Upper lobe of left lung (tissue), 6 donors: ENCODE measurements around the gene ARHGEF40. TPM values are rescaled to one million over a fixed set of nuclear protein-coding genes. Genes with fewer than 3 reads are reported as not detected.

Source experiments
- ATAC-seq, 2 donors: fragments of 200-7000 bp; cut with Tn5 transposase; one replicate each; pipeline ENCODE4 v1.9.1; 2022; ENCODE audit warnings: mild to moderate bottlenecking in 2 of 2, moderate library complexity in 2 of 2; ENCODE audit not compliant: low FRiP score in 2 of 2
- DNase-seq, 2 donors: peaks; one replicate each; pipeline ENCODE4 v3.0.0-alpha.2; 2019 to 2020
- H3K27ac ChIP-seq, 4 donors: fragments of 200-600 bp; sonication (generic); one replicate each; pipeline ENCODE4 v1.5.1; 2016 to 2019
- H3K27me3 ChIP-seq, 4 donors: fragments of 200-600 bp; sonication (generic); one replicate each; pipeline ENCODE4 v1.5.1; 2017 to 2019
- H3K36me3 ChIP-seq, 4 donors: fragments of 200-600 bp; sonication (generic); one replicate each; pipeline ENCODE4 v1.5.1; 2016 to 2019
- H3K4me1 ChIP-seq, 4 donors: fragments of 200-600 bp; sonication (generic); one replicate each; pipeline ENCODE4 v1.5.1; 2018 to 2019
- H3K4me3 ChIP-seq, 4 donors: fragments of 200-600 bp; sonication (generic); one replicate each; pipeline ENCODE4 v1.5.1; 2017 to 2019; ENCODE audit warnings: mild to moderate bottlenecking in 2 of 4, moderate library complexity in 1 of 4
- H3K9me3 ChIP-seq, 4 donors: fragments of 200-600 bp; sonication (generic); one replicate each; pipeline ENCODE4 v1.5.1; 2018 to 2019
- CTCF ChIP-seq, 6 experiments: fragments of 450-650 bp in 4 of 6; fragments of 200-600 bp in 2 of 6; sonication (generic) in 2 of 6; IDR thresholded peaks; one replicate each; pipeline ENCODE4 v1.5.1; 2016 to 2019; ENCODE audit warnings: antibody characterized with exemption in 6 of 6
- EP300 ChIP-seq, 4 donors: sonication (generic); formaldehyde crosslinking; IDR thresholded peaks; one replicate each; pipeline ENCODE4 v1.5.1; 2017; ENCODE audit warnings: antibody characterized with exemption in 4 of 4, control low read depth in 2 of 4
- POLR2A ChIP-seq, 4 donors: fragments of 450-650 bp; IDR thresholded peaks; one replicate each; pipeline ENCODE4 v1.5.1; 2016 to 2017; ENCODE audit warnings: antibody characterized with exemption in 4 of 4, mild to moderate bottlenecking in 2 of 4
- POLR2AphosphoS5 ChIP-seq, 2 donors: sonication (generic); formaldehyde crosslinking; IDR thresholded peaks; one replicate each; pipeline ENCODE4 v1.5.1; 2017; ENCODE audit warnings: antibody characterized with exemption in 2 of 2
- WGBS, 2 donors: methylation state at CpG; one replicate each; pipeline ENCODE4 v1.1.5; 2017 to 2018; 5-methylcytosine and 5-hydroxymethylcytosine counted together
- total RNA-seq, 6 donors: library from RNA; depleted of rRNA in 4 of 6; stranded (reverse); fragments of >200 nt in 4 of 6; gene quantifications; one replicate each; pipeline versions ENCODE4 v1.1.0 to v1.2.1, GENCODE V29; 2016 to 2021
- donor health status: DM: no; HTN: no; CAD: no; lungs with moderate emphysema.
- donor health status: DM: no; HTN: yes; CAD: no; lungs with severe emphysema.

Gene ARHGEF40
- total RNA-seq, 6 donors from 2014 or later = 24.8 to 74.4 (median 36.0) TPM

- Histone ChIP-seq H3K9me3 (no peaks in the 10 kb centered on the region), H3K4me1 (peaks cover 0 to 5% (median 0%) of the 10 kb centered on the region in 4 donors), H3K27ac (no peak overlapping the region), H3K4me3 (no peak overlapping the region), H3K36me3 (no peaks in the 10 kb centered on the region), H3K27me3 (no peaks in the 10 kb centered on the region)
- 75 to 83% methylated on average over 13 of the region's 13 CpGs for WGBS, 2 donors
- DNase-seq (no peak), ATAC-seq (no peak)
- TF ChIP-seq POLR2AphosphoS5 (IDR thresholded peaks at IDR 0.05) (no peak), EP300 (IDR thresholded peaks at IDR 0.05) (no peak), CTCF (IDR thresholded peaks at IDR 0.05) (no peak), POLR2A (IDR thresholded peaks at IDR 0.05) (no peak)
Measured at GRCh38 chr14:21060614-21061346, 9.3 kb upstream of the ARHGEF40 start.

- TF ChIP-seq POLR2AphosphoS5 (IDR thresholded peaks at IDR 0.05) (no peak), EP300 (IDR thresholded peaks at IDR 0.05) (no peak), POLR2A (IDR thresholded peaks at IDR 0.05) (no peak), CTCF (IDR thresholded peaks at IDR 0.05) (no peak)
Measured at GRCh38 chr14:21061347-21061668, 8.8 kb upstream of the ARHGEF40 start.

GRCh38 chr14:21063479-21063878, 6.6 kb upstream of the ARHGEF40 start:
- no peak for DNase-seq
- ATAC-seq = peak in 1 of 2 donors; percentile 64
- H3K36me3 ChIP-seq = no peaks in the 10 kb centered on the region
- 65 to 79% methylated on average over 3 of the region's 3 CpGs for WGBS, 2 donors
- H3K9me3 ChIP-seq = no peaks in the 10 kb centered on the region
- TF ChIP-seq EP300 (IDR thresholded peaks at IDR 0.05) (no peak), POLR2AphosphoS5 (IDR thresholded peaks at IDR 0.05) (no peak), CTCF (IDR thresholded peaks at IDR 0.05) (no peak), POLR2A (IDR thresholded peaks at IDR 0.05) (no peak)
- H3K4me1 ChIP-seq = peaks cover under 1 to 3% (median 2%) of the 10 kb centered on the region in 4 donors
- no peaks in the 10 kb centered on the region for H3K27me3 ChIP-seq
- no peak overlapping the region for H3K27ac ChIP-seq
- no peak overlapping the region for H3K4me3 ChIP-seq

More at GRCh38 chr14:21061347-21061668, 8.8 kb upstream of the ARHGEF40 start:
- Histone ChIP-seq H3K4me3 (no peak overlapping the region), H3K4me1 (peaks cover 0 to 2% (median 0%) of the 10 kb centered on the region in 4 donors), H3K27me3 (no peaks in the 10 kb centered on the region), H3K27ac (no peak overlapping the region), H3K9me3 (no peaks in the 10 kb centered on the region), H3K36me3 (no peaks in the 10 kb centered on the region)
- DNase-seq = no peak
- ATAC-seq = no peak
- 88 to 90% methylated on average over 3 of the region's 3 CpGs for WGBS, 2 donors

- DNase-seq = no peak
- TF ChIP-seq POLR2A (IDR thresholded peaks at IDR 0.05) = no peak
- TF ChIP-seq POLR2AphosphoS5 (IDR thresholded peaks at IDR 0.05) = no peak
- TF ChIP-seq EP300 (IDR thresholded peaks at IDR 0.05) = no peak
- no peak for TF ChIP-seq CTCF (IDR thresholded peaks at IDR 0.05)
- Histone ChIP-seq H3K27ac (no peak overlapping the region), H3K36me3 (no peaks in the 10 kb centered on the region), H3K4me3 (no peak overlapping the region), H3K9me3 (no peaks in the 10 kb centered on the region), H3K4me1 (peaks cover 28 to 38% (median 30%) of the 10 kb centered on the region in 4 donors), H3K27me3 (no peaks in the 10 kb centered on the region)
- WGBS, 2 donors = 83 to 84% methylated on average over 7 of the region's 7 CpGs
- ATAC-seq = no peak
Measured at GRCh38 chr14:21066882-21067502, 3.1 kb upstream of the ARHGEF40 start.
